Activated naive CD8-positive, alpha-beta T cell (primary cell): Measurements from ENCODE around the gene MISP.

ENCODE experiments used
- H3K27ac Mint-ChIP-seq: one replicate; pipeline ENCODE4 v1.8.0; 2021; ENCODE audit warnings: mixed read lengths
- H3K27me3 Mint-ChIP-seq: one replicate; pipeline ENCODE4 v1.8.0; 2021; ENCODE audit warnings: mixed read lengths
- H3K36me3 Mint-ChIP-seq: one replicate; pipeline ENCODE4 v1.8.0; 2021; ENCODE audit warnings: mixed read lengths
- H3K4me1 Mint-ChIP-seq: one replicate; pipeline ENCODE4 v1.8.0; 2021; ENCODE audit warnings: low read depth, mixed read lengths
- H3K4me3 Mint-ChIP-seq: one replicate; pipeline ENCODE4 v1.8.0; 2021; ENCODE audit warnings: mild to moderate bottlenecking, mixed read lengths
- H3K9me3 Mint-ChIP-seq: one replicate; pipeline ENCODE4 v1.8.0; 2021; ENCODE audit warnings: low read depth, mixed read lengths

Gene MISP

DNA sequence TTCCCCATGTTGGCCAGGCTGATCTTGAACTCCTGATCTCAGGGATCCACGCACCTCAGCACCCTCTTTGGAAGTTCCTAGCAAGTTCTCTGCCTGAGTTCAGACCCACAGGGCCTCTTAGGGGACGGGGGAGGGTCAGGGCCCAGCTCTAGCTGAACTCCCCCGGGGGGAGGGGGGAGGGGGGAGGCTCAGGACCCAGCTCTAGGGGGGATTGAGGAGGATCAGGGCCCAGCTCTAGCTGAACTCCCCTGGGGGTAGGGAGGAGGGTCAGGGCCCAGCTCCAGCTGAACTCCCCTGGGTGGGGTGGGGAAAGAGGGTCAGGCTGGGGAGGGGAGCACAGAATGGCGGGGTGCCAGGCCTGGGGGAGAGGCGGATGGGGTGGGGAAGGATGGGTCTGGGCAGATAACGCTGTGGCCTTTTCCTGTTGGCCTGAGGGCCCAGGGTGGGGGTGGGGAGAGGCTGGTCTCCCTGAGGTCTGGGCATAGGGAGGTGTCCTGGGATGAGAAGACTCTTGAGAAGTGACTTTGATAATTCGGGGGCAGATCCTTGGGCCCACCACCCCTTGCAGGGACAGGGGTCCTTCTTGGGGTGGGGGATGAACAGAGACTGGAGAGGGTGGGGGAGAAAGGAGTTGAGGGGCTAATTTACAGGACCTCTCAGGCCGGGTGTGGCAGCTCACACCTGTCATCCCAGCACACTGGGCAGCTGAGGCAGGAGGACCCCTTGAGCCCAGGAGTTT, 40.8 kb downstream of the MISP start:
- no peak overlapping the region for H3K4me3 Mint-ChIP-seq
- no peaks in the 10 kb centered on the region for H3K9me3 Mint-ChIP-seq

DNA sequence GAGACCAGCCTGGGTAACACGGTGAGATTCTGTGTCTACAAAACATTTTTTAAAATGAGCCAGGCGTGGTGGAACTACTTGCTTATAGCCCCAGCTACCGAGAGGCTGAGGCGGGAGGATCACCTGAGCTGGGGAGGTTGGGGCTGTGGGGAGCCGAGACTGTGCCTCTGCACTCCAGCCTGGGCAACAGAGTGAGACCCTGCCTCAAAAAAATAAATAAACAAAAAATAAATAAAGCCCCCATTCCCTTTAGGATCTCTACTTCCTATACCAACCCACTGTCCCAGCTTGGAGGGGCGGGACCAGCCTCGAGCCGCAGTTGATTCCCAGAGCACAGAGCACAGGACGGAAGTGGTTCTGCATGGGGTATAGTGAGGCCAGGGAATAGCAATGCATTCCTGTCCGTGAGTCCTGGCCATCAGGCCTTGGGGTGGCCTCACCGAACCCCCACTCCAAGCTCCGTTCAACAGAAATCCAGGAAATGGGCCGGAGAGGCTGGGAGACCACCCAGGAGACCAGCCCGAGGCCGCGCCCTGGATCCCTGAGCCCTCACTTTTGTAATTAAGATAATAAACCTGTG, 41.5 kb downstream of the MISP start:
- Mint-ChIP-seq H3K9me3 (no peaks in the 10 kb centered on the region), H3K36me3 (no peaks in the 10 kb centered on the region), H3K27me3 (peaks cover 1% of the 10 kb centered on the region), H3K27ac (no peak overlapping the region), H3K4me3 (no peak overlapping the region), H3K4me1 (peaks cover 2% of the 10 kb centered on the region)

More for the DNA sequence above, 40.8 kb downstream of the MISP start:
- H3K36me3 Mint-ChIP-seq = no peaks in the 10 kb centered on the region
- H3K4me1 Mint-ChIP-seq = peaks cover 2% of the 10 kb centered on the region
- no peak overlapping the region for H3K27ac Mint-ChIP-seq
- H3K27me3 Mint-ChIP-seq = peaks cover 1% of the 10 kb centered on the region

GRCh38 chr19:793806-794205, 42.9 kb downstream of the MISP start:
- Mint-ChIP-seq H3K27me3 (peaks cover 1% of the 10 kb centered on the region), H3K4me1 (peaks cover 2% of the 10 kb centered on the region), H3K36me3 (peaks cover 2% of the 10 kb centered on the region), H3K4me3 (no peak overlapping the region), H3K9me3 (no peaks in the 10 kb centered on the region), H3K27ac (no peak overlapping the region)

DNA sequence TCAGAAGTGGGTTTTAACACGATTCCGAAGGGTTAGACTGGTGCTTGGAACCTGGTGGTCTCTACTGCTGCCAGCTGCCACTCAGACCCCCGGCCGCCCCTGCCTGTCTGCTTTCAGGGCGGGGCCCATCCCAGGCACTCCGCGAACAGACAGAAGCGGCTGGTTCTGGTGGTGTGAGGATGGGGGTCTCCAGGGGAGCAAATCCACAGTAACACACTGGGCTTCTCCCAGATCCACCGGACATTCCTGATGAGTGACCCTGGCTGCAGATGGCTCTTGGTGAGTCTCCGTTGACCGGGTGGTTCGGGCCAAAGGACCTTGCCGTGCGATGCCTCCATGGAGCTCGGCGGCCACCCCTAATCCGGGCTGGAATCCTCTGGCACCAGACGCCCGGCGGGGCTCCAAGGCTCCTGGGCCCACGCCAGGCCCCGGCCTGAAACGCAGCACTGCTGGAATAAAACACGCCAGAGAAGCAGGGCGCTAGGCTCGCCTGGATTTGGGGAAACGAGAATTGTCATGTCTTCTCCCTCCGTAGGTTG, 44.2 kb downstream of the MISP start:
- no peak overlapping the region for H3K27ac Mint-ChIP-seq
- H3K27me3 Mint-ChIP-seq = no peaks in the 10 kb centered on the region
- H3K4me3 Mint-ChIP-seq = no peak overlapping the region
- peaks cover 12% of the 10 kb centered on the region for H3K4me1 Mint-ChIP-seq
- peaks cover 4% of the 10 kb centered on the region for H3K36me3 Mint-ChIP-seq
- no peaks in the 10 kb centered on the region for H3K9me3 Mint-ChIP-seq

GRCh38 chr19:795691-796581, 45.0 kb downstream of the MISP start:
- H3K4me1 Mint-ChIP-seq = peaks cover 18% of the 10 kb centered on the region
- H3K9me3 Mint-ChIP-seq = no peaks in the 10 kb centered on the region
- no peak overlapping the region for H3K27ac Mint-ChIP-seq
- H3K4me3 Mint-ChIP-seq = no peak overlapping the region
- H3K27me3 Mint-ChIP-seq = no peaks in the 10 kb centered on the region
- H3K36me3 Mint-ChIP-seq = peaks cover 7% of the 10 kb centered on the region

GRCh38 chr19:796692-797527, 46.0 kb downstream of the MISP start, which contains the start of gene PTBP1:
Gene PTBP1, plus strand, starts transcription at chr19:797452. Its CDS starts 46 bp downstream, at chr19:797498.
- Mint-ChIP-seq H3K27ac (peak within 1 kb of the TSS; percentile 96), H3K4me1 (peaks cover 25% of the 10 kb centered on the region), H3K27me3 (no peaks in the 10 kb centered on the region), H3K36me3 (peaks cover 7% of the 10 kb centered on the region), H3K4me3 (peak within 1 kb of the TSS; percentile 95), H3K9me3 (no peaks in the 10 kb centered on the region)

DNA sequence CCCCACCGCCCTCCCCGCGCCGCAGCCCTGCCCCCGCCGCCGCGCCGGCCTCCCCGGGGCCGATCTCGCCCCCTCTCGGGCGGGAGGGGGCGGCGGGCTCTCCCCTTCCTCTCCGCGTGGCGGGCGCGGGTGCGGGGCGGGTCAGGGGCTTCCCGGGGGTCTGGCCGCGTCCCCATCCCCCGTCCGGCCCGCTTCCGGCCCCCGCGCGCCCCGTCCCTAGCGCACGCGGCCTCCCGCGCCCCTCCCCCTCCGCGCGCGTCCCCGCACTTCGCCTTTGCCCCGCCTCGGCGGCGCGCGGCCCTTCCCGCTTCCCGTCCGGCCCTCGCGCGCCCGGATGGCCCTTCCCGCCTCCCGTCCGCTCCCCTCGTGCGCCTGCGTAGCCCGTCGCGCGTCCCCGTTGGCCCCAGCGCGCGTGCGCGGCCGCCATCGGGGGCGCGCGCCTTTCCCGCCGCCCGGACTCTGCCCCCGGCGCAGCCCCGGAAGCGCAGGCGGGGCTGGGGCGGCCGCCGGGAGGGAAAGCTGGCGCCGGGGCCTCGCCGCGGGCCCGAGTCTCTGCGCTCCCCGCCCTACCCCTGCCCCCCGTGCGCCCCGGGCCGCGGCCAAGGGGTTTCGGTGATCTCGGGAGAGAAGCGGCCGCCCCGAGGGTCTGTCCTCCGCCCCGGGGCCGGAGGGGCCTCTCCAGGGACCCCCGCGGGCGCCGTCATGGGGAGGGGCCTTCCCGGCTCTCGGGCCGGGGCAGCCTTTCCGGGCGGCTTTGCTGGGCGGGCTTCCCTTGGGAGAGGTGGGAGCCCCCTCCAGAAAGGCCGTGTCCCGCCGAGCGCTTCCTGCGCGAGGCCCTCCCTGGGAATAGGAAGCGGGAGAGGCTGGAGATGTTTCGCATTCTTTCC, 46.9 kb downstream of the MISP start:
- Mint-ChIP-seq H3K9me3 (no peaks in the 10 kb centered on the region), H3K27ac (peak overlapping the region; percentile 83)

DNA sequence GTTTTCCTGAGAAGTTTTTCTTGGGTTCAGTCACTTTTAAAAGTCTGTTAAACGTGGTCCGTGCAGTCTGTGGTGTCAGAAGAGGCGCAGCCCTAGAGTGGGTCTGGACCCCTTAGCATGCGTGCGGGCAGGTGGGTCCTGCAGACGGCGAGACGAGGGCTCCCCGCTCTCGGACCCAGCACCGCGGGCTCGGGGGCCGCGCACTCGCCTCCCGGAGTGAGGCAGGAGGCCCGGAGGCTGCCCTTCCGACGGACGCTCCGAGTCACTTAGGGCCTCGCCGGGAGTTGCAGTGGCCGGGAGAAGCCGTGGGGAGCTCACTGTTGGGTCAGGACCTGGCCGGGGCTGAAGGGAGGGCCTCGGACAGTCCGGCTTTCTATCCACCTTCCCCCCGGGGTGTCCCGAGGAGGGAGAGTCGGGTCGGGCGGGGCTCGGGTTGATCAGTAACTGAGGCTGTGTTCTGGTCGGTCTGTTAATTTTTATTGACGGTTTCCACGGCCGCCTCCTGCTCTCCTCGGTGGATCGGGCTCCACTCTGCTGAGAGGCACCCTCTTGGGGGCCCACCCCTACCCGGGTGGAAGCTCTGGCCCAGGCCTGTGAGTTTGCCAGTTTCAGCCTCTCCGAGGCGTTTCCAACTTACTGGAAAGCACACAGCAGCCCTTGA, 47.6 kb downstream of the MISP start:
- no peaks in the 10 kb centered on the region for H3K9me3 Mint-ChIP-seq
- H3K4me3 Mint-ChIP-seq = peak overlapping the region; percentile 90
- peaks cover 34% of the 10 kb centered on the region for H3K4me1 Mint-ChIP-seq
- peaks cover 7% of the 10 kb centered on the region for H3K36me3 Mint-ChIP-seq
- H3K27me3 Mint-ChIP-seq = no peaks in the 10 kb centered on the region
- peak overlapping the region; percentile 87 for H3K27ac Mint-ChIP-seq

More for the DNA sequence above, 46.9 kb downstream of the MISP start:
- Mint-ChIP-seq H3K27me3 (no peaks in the 10 kb centered on the region), H3K36me3 (peaks cover 7% of the 10 kb centered on the region), H3K4me3 (peak overlapping the region; percentile 90), H3K4me1 (peaks cover 32% of the 10 kb centered on the region)

DNA sequence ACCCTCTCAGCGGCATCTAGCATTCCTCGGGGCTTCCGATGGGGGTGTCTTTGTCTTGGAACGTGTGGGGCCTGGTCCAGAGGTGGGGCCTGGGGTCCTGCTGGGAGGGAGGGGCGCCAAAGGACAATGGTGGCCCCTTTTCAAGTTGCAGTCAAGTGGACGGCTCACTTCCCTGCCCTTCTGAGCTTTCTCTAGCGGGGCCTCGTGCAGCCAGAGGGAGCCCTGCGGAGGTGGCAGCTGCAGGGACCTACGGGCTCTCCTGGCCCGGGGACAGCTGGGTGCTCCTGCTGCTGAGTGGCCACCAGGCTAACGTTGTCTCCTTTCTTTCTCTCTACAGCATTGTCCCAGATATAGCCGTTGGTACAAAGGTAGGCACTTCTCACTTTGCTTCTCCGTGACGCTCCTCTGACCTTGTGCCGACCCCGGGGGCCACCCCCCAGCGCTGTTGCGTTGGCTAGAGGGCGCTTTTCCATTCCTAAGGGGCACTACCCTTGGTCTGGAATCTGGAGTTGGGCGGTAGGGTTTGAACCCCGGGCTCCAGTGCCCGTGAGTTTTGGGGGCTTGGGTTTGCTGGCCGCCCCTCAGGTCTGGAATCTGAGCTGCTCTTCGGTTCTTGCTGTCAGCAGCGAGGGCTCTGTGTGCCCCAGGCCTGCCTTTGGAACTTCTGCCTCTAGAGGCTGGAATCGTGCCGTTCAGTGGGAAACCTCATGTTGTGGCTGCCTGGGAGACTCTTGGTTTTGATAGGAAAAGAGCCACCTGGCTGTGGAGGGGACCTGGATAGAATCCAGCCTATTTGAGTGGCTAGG, 48.4 kb downstream of the MISP start:
- no peaks in the 10 kb centered on the region for H3K9me3 Mint-ChIP-seq
- peak overlapping the region; percentile 87 for H3K27ac Mint-ChIP-seq
- peaks cover 37% of the 10 kb centered on the region for H3K4me1 Mint-ChIP-seq
- H3K27me3 Mint-ChIP-seq = no peaks in the 10 kb centered on the region
- peaks cover 7% of the 10 kb centered on the region for H3K36me3 Mint-ChIP-seq
- peak overlapping the region; percentile 90 for H3K4me3 Mint-ChIP-seq

- H3K4me3 Mint-ChIP-seq = peak overlapping the region; percentile 90
- no peaks in the 10 kb centered on the region for H3K27me3 Mint-ChIP-seq
- peaks cover 38% of the 10 kb centered on the region for H3K4me1 Mint-ChIP-seq
- peak overlapping the region; percentile 87 for H3K27ac Mint-ChIP-seq
- H3K9me3 Mint-ChIP-seq = no peaks in the 10 kb centered on the region
- peaks cover 7% of the 10 kb centered on the region for H3K36me3 Mint-ChIP-seq
These were observed 49.6 kb downstream of the MISP start for GRCh38 chr19:800360-801029.

DNA sequence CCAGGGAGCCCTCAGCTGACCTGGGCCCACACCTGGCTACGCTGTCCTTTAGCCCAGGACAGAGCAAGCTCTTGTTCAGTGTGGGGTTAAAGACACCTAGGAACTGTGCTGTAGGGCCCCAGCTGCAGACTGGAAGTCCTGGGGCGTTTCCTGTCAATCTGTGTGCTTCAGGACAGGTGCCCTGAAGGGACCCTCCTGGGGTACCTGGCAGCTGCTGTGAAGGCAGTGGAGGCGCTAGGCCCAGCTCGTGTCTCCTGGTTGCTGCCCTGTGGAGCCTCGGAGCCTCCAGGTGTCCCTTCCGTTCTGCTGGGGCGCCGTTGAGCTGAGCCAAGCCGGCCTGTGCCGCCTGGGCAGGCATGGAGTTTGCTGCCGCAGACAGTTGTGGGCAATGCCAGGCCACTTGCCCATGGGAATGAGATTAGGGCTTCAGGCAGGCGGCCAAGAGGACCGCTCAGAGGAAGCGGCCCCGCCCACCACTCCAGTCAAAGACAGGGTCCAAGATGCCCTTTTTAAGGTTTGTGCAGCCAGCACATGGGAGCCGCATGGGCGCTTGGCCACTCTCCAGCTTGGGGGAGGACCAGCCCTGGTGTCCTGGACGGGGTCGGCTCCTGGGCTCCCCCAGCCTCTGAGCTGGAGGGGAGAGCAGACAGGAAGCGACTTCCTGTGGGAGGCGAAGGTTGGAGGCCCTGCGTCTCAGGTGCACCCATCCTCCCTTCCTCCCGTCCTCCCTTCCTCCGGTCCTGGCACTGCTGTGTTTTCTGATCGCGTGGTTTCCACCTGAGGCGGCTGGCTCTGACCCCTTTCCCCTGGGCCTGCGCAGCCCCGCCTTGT, 50.3 kb downstream of the MISP start:
- Mint-ChIP-seq H3K27me3 (no peaks in the 10 kb centered on the region), H3K36me3 (peaks cover 7% of the 10 kb centered on the region), H3K4me1 (peaks cover 38% of the 10 kb centered on the region), H3K27ac (peak overlapping the region; percentile 76), H3K4me3 (peak overlapping the region; percentile 81), H3K9me3 (no peaks in the 10 kb centered on the region)
